D721Med (cell line): Measurements from ENCODE around the gene MLLT3.

Experiments used
- DNase-seq: peaks from one replicate; pipeline ENCODE4 v3.0.0; 2011; ENCODE audit warnings: low spot score; ENCODE audit not compliant: insufficient read length
- FAIRE-seq: peaks from 2 replicates; lab custom pipeline; 2011; peaks lifted over from hg19 to GRCh38; lab: Jason Lieb, UNC
- CTCF ChIP-seq: IDR thresholded peaks from 2 replicates; pipeline ENCODE4 v1.5.1; 2012; ENCODE audit warnings: mild to moderate bottlenecking, control low read depth; ENCODE audit not compliant: insufficient read depth; ENCODE audit errors: missing control alignments

MLLT3 gene

GRCh38 chr9:20462410-20462809 lies 159.9 kb downstream of the MLLT3 start:
- TF ChIP-seq CTCF = no peak
- no peak for FAIRE-seq
- no peak for DNase-seq

- TF ChIP-seq CTCF = no peak
- DNase-seq (no peak), FAIRE-seq (no peak)
Observed at GRCh38 chr9:20447291-20447690, 175.0 kb downstream of the MLLT3 start.

- no peak for FAIRE-seq
- TF ChIP-seq CTCF = no peak
- DNase-seq = no peak
Observed at GRCh38 chr9:20446248-20446647, 176.1 kb downstream of the MLLT3 start.

GRCh38 chr9:20442461-20443319 lies 179.6 kb downstream of the MLLT3 start:
- TF ChIP-seq CTCF = no peak
- FAIRE-seq (no peak), DNase-seq (no peak)

GRCh38 chr9:20441711-20442423 lies 180.4 kb downstream of the MLLT3 start:
- no peak for TF ChIP-seq CTCF
- FAIRE-seq (no peak), DNase-seq (no peak)

GRCh38 chr9:20441166-20441565 lies 181.1 kb downstream of the MLLT3 start:
- TF ChIP-seq CTCF = no peak
- DNase-seq = no peak
- FAIRE-seq = no peak
